MV-4-11 (cell line): ENCODE measurements around the gene KLHL29.

Experiments
- DNase-seq: peaks from one replicate; lab custom pipeline; 2025; lab: John Stamatoyannopoulos, UW

Gene KLHL29

GRCh38 chr2:23423062-23423872 is 38.3 kb downstream of the KLHL29 start:
- DNase-seq = no peak

GRCh38 chr2:23423873-23424680 is 39.1 kb downstream of the KLHL29 start:
- DNase-seq = no peak

GRCh38 chr2:23425338-23425871 is 40.4 kb downstream of the KLHL29 start:
- DNase-seq = no peak

- no peak for DNase-seq
Measured at GRCh38 chr2:23425885-23426262, 40.9 kb downstream of the KLHL29 start.

GRCh38 chr2:23426263-23426905 is 41.4 kb downstream of the KLHL29 start:
- no peak for DNase-seq

GRCh38 chr2:23427350-23427749 is 42.4 kb downstream of the KLHL29 start:
- DNase-seq = peak; percentile 50

- DNase-seq = no peak
Measured at GRCh38 chr2:23427976-23428375, 43.0 kb downstream of the KLHL29 start.

- DNase-seq = no peak
Measured at GRCh38 chr2:23429036-23429435, 44.1 kb downstream of the KLHL29 start.

GRCh38 chr2:23430263-23430662 is 45.3 kb downstream of the KLHL29 start:
- DNase-seq = no peak

GRCh38 chr2:23432531-23432930 is 47.6 kb downstream of the KLHL29 start:
- no peak for DNase-seq

- no peak for DNase-seq
Measured at GRCh38 chr2:23433282-23433681, 48.3 kb downstream of the KLHL29 start.

GRCh38 chr2:23434721-23435121 is 49.7 kb downstream of the KLHL29 start:
- no peak for DNase-seq

- no peak for DNase-seq
Measured at GRCh38 chr2:23435250-23436035, 50.5 kb downstream of the KLHL29 start.

- DNase-seq = no peak
Measured at GRCh38 chr2:23436346-23437098, 51.5 kb downstream of the KLHL29 start.

GRCh38 chr2:23441414-23441813 is 56.4 kb downstream of the KLHL29 start:
- peak; percentile 27 for DNase-seq

- DNase-seq = peak; percentile 60
Measured at GRCh38 chr2:23445450-23445868, 60.5 kb downstream of the KLHL29 start.

- DNase-seq = no peak
Measured at GRCh38 chr2:23446916-23447315, 61.9 kb downstream of the KLHL29 start.

- no peak for DNase-seq
Measured at GRCh38 chr2:23447405-23447804, 62.4 kb downstream of the KLHL29 start.

- no peak for DNase-seq
Measured at GRCh38 chr2:23448906-23449305, 63.9 kb downstream of the KLHL29 start.

- peak; percentile 94 for DNase-seq
Measured at GRCh38 chr2:23449413-23449812, 64.4 kb downstream of the KLHL29 start.

GRCh38 chr2:23449831-23450331 is 64.9 kb downstream of the KLHL29 start:
- DNase-seq = no peak
